Heart right ventricle (tissue), 16 donors: ENCODE data around the gene L3MBTL4. TPM values are rescaled to one million over a fixed set of nuclear protein-coding genes. Genes with fewer than 3 reads are reported as not detected.

Experiments used
- ATAC-seq, 8 donors: fragments of 200-7000 bp; cut with Tn5 transposase; one replicate each; pipeline ENCODE4 v1.9.1; 2020; ENCODE audit warnings: mild to moderate bottlenecking in 8 of 8, moderate library complexity in 8 of 8, moderate number of reproducible peaks in 1 of 8
- DNase-seq, 2 donors: peaks; one replicate each; pipeline ENCODE4 v3.0.0-alpha.2; 2020
- H3K27ac ChIP-seq, 10 donors: fragments of 200-600 bp; sonication (generic) in 2 of 10; one replicate each; pipeline versions ENCODE4 v1.5.0 to v1.8.0; 2020 to 2022; ENCODE audit warnings: mild to moderate bottlenecking in 3 of 10
- H3K27me3 ChIP-seq, 7 donors: fragments of 200-600 bp; one replicate each; pipeline ENCODE4 v1.8.0; 2021 to 2022; ENCODE audit warnings: mild to moderate bottlenecking in 2 of 7
- H3K36me3 ChIP-seq, 9 donors: fragments of 200-600 bp; sonication (generic) in 1 of 9; one replicate each; pipeline versions ENCODE4 v1.5.0 to v1.8.0; 2020 to 2022; ENCODE audit warnings: mild to moderate bottlenecking in 2 of 9
- H3K4me1 ChIP-seq, 9 donors: fragments of 200-600 bp; sonication (generic) in 1 of 9; one replicate each; pipeline versions ENCODE4 v1.5.0 to v1.8.0; 2020 to 2022; ENCODE audit warnings: mild to moderate bottlenecking in 4 of 9
- H3K4me3 ChIP-seq, 10 donors: fragments of 200-600 bp; sonication (generic) in 2 of 10; one replicate each; pipeline versions ENCODE4 v1.5.0 to v1.8.0; 2020 to 2022; ENCODE audit warnings: mild to moderate bottlenecking in 7 of 10, moderate library complexity in 2 of 10
- H3K9me3 ChIP-seq, 11 donors: fragments of 200-600 bp in 10 of 11; sonication (generic) in 2 of 11; one replicate each; pipeline versions ENCODE4 v1.5.0 to v1.8.0; 2013 to 2022; ENCODE audit warnings: mild to moderate bottlenecking in 2 of 11, control low read depth in 1 of 11, moderate library complexity in 1 of 11
- WGBS, 2 donors: extraction: QIAGEN DNeasy Blood & Tissue Kit; methylation state at CpG; one replicate each; pipeline ENCODE4 v1.1.7; 2013; ENCODE audit warnings: inconsistent platforms in 1 of 2; 5-methylcytosine and 5-hydroxymethylcytosine counted together
- intact Hi-C, 10 donors: fragments of 100-400 bp; cut with DNase I; formaldehyde crosslinking; loops; one replicate each; pipeline versions ENCODE4 v1.11.1 to v1.14.2; 2022
- polyA plus RNA-seq, 2 donors: library from polyadenylated mRNA; stranded (reverse); fragments of 200-250 nt; gene quantifications; one replicate each; pipeline ENCODE4 v1.2.3, GENCODE V29; 2013
- total RNA-seq, 10 donors: library from RNA; stranded (reverse); fragmentation: NEBNext Ultra II Directional in 3 of 10; extraction: Animal tissue kit (Norgen Biotek cat#: 25700) in 3 of 10; gene quantifications; one replicate each; pipeline versions ENCODE4 v1.2.1 to v1.2.4, GENCODE V29; 2021 to 2023
- TF ChIP-seq, protein P1 (sequence below), 9 donors: fragments of 200-600 bp; sonication (generic) in 2 of 9; IDR thresholded peaks; one replicate each; pipeline versions ENCODE4 v1.5.0 to v1.8.0; 2021 to 2022; ENCODE audit warnings: antibody characterized with exemption in 9 of 9, mild to moderate bottlenecking in 5 of 9, moderate library complexity in 1 of 9
- donor health status: Arrhythmogenic right ventricular cardiomyopathy.
- donor health status: ischemic (EF 13 %, LVEDD 7.1; RV severe dilation, severe dysfunction).
- donor health status: healthy with polysubstance abuse.
- donor health status: DM: no; HTN: yes; CAD: no.
- donor health status: DM: no; HTN: no; CAD: no.
- donor health status: ischemic (EF 25% LVEDD 6.9; RV normal size, moderate dysfunction).
- donor health status: ischemic (EF 25% LVEDD 5.7; RV mildly dilated, moderate dysfunction).
- donor health status: healthy.
- donor health status: DM: yes; HTN: yes; CAD: no.
- donor health status: Ischemic cardiomyopathy.
- donor health status: ischemic (EF 35%, LVEDD 5.7; RV mildly dilated, moderate dysfunction).
- donor health status: nonischemic (EF 11% LVEDD 7.7; RV severe dilation, severe dysfunction).
- donor health status: DM: yes; HTN: yes; CAD: no.
- donor health status: PGD.
- donor health status: ischemic (EF 29% LVEDD 5.4; RV normal size, mild dysfunction).
- donor health status: nonischemic (EF 23%, LVEDD 6.1; RV moderate dilation, normal function).

The L3MBTL4 gene
- total and polyA plus RNA-seq, 12 donors = 0.54 to 3.2 (median 1.3) TPM

GRCh38 chr18:6039055-6039454 lies 375.7 kb downstream of the L3MBTL4 start:
- Histone ChIP-seq H3K9me3 (peaks cover 0 to 42% (median 15%) of the 10 kb centered on the region in 11 donors), H3K36me3 (no peaks in the 10 kb centered on the region), H3K4me3 (no peak overlapping the region), H3K27ac (no peak overlapping the region), H3K4me1 (no peaks in the 10 kb centered on the region), H3K27me3 (no peaks in the 10 kb centered on the region)
- 73 to 81% methylated on average over 2 of the region's 2 CpGs for WGBS, 2 donors
- no peak for ATAC-seq
- intact Hi-C loops = no loop called here
- DNase-seq = no peak
- TF ChIP-seq, protein P1, sequence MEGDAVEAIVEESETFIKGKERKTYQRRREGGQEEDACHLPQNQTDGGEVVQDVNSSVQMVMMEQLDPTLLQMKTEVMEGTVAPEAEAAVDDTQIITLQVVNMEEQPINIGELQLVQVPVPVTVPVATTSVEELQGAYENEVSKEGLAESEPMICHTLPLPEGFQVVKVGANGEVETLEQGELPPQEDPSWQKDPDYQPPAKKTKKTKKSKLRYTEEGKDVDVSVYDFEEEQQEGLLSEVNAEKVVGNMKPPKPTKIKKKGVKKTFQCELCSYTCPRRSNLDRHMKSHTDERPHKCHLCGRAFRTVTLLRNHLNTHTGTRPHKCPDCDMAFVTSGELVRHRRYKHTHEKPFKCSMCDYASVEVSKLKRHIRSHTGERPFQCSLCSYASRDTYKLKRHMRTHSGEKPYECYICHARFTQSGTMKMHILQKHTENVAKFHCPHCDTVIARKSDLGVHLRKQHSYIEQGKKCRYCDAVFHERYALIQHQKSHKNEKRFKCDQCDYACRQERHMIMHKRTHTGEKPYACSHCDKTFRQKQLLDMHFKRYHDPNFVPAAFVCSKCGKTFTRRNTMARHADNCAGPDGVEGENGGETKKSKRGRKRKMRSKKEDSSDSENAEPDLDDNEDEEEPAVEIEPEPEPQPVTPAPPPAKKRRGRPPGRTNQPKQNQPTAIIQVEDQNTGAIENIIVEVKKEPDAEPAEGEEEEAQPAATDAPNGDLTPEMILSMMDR (IDR thresholded peaks at IDR 0.05) = no peak

DNA sequence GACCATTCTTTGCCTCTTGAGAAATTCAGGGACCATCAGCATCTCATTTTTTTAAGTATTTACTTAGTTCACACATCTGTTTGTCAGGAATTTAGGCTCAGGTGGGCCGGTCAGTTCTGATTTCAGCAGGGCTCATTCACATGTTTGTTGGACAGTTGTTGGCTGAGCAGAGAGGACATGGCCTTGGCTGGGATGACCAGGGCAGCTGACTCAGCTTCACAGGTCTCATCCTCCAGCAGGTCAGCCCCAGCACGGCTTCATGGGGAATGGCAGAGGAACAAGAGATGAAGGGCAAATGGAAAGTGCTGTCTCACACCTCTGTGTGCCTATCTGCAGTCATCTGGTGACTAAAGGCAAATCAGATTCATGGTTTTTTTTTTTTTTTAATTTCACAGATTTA lies 383.3 kb downstream of the L3MBTL4 start:
- TF ChIP-seq, protein P1 (IDR thresholded peaks at IDR 0.05) = no peak
- WGBS, 2 donors = 82% methylated on average over 2 of the region's 2 CpGs
- Histone ChIP-seq H3K36me3 (no peaks in the 10 kb centered on the region), H3K4me1 (no peaks in the 10 kb centered on the region), H3K27me3 (no peaks in the 10 kb centered on the region), H3K27ac (no peak overlapping the region), H3K4me3 (no peak overlapping the region), H3K9me3 (peaks cover 0 to 25% (median 8%) of the 10 kb centered on the region in 11 donors)
- intact Hi-C loops = no loop called here
- DNase-seq (no peak), ATAC-seq (no peak)

GRCh38 chr18:6031002-6031401 lies 383.7 kb downstream of the L3MBTL4 start:
- H3K4me3 ChIP-seq = no peak overlapping the region
- ATAC-seq = no peak
- 68 to 84% methylated on average over 2 of the region's 2 CpGs for WGBS, 2 donors
- no peaks in the 10 kb centered on the region for H3K36me3 ChIP-seq
- no peak overlapping the region for H3K27ac ChIP-seq
- peaks cover 0 to 21% (median 3%) of the 10 kb centered on the region in 11 donors for H3K9me3 ChIP-seq
- TF ChIP-seq, protein P1 (IDR thresholded peaks at IDR 0.05) = no peak
- intact Hi-C loops = no loop called here
- H3K27me3 ChIP-seq = no peaks in the 10 kb centered on the region
- H3K4me1 ChIP-seq = no peaks in the 10 kb centered on the region
- no peak for DNase-seq

GRCh38 chr18:6024745-6025248 lies 389.9 kb downstream of the L3MBTL4 start:
- TF ChIP-seq, protein P1 (IDR thresholded peaks at IDR 0.05) = no peak
- Histone ChIP-seq H3K9me3 (peaks cover 0 to 16% (median 0%) of the 10 kb centered on the region in 11 donors), H3K27ac (no peak overlapping the region), H3K4me3 (no peak overlapping the region), H3K27me3 (no peaks in the 10 kb centered on the region), H3K36me3 (no peaks in the 10 kb centered on the region), H3K4me1 (peaks cover 0 to 12% (median 3%) of the 10 kb centered on the region in 9 donors)
- 42 to 56% methylated on average over 2 of the region's 2 CpGs for WGBS, 2 donors
- DNase-seq (no peak), ATAC-seq (peak in 1 of 8 donors; percentile 41)
- intact Hi-C loops = no loop called here
